Measurements from ENCODE around the gene DNAJB14. TPM values are rescaled to one million over a fixed set of nuclear protein-coding genes. Genes with fewer than 3 reads are reported as not detected.

Gene DNAJB14
- total RNA-seq, 2 donors from 2014 or later: 43.4 to 45.1 TPM

DNA sequence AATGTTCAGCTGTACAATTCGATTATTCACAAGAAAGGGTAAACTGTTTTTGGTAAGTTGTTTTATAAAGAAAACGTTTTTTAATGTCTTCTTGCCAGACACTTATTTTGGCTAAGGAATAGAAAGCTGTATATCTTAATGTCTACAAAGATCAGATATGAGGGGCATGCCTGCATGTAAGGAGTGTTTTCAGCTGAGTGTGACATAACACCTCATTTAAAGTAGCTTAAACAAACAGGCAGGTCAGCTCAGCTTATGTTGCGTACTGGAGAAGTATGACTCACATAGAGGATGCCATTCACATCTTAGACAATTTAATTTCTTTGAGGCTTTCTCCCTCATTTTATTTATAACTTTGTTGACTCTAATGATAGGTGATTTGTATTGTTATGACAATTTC, 82.6 kb downstream of the DNAJB14 start:
- ATAC-seq (replicated peaks): no peak
- H3K9me3 Mint-ChIP-seq: no peaks in the 10 kb centered on the region
- no peak overlapping the region for H3K4me3 Mint-ChIP-seq
- H3K4me1 Mint-ChIP-seq: peaks cover 13% of the 10 kb centered on the region
- no peak overlapping the region for H3K27ac Mint-ChIP-seq
- H3K27me3 Mint-ChIP-seq: no peaks in the 10 kb centered on the region
- peaks cover 88% of the 10 kb centered on the region for H3K36me3 Mint-ChIP-seq (ENCODE audit: low read depth)

DNA sequence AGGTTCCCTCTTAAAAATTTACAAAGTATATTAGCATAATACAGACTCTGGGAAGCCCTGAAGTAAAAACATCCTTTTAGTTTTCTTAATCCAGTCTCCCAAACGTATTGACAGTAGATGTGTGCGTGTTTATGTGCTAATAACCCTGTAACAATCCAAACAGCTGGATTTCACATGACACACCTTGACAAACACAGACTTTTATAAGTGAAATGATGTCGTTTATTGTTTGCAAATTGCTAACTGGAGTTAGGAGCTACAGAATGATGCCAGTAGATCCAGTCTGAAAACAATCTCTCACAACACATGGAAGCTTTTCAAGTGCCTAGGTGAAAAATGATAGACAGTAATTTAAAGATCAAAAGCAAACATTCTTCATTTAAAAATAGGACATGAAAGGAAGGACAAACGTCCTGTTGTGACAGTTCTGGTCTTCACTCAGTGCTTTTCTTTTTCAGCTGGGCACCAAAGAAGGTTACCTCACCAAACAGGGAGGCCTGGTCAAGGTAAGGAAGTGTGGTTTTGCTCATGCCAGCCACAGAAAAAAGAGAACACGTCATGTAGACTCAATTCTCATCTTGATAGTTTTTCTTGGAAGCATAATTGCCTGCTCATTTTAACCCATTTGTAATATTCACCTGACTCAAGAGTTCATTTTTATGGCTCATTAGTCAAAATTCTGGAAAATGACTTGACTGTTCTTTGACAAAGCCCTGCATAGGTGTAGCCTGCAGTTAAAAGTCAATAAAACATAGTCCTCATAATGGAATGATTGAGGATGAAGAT, 85.1 kb downstream of the DNAJB14 start:
- H3K4me1 Mint-ChIP-seq: peaks cover 17% of the 10 kb centered on the region

DNA sequence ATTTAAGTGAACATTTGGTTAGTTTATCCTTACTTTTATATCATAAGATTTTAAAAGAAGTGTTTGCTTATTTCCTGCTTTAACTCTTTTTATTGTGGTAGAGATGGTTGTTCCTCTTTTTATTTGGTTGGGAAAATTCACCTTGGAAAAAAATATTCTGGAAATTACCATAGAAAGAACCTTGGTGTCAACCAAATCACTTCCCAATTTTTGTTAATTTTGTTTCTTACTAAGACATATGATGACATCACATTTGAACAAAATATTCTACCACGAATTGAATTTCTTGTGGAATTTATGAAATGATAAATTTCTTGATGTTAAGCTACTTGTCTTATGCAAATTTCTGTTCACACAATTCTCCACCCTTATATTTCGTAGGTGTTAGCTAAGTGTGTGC, 85.9 kb downstream of the DNAJB14 start:
- no peaks in the 10 kb centered on the region for H3K27me3 Mint-ChIP-seq
- ATAC-seq (replicated peaks): no peak
- H3K9me3 Mint-ChIP-seq: no peaks in the 10 kb centered on the region
- peaks cover 25% of the 10 kb centered on the region for H3K4me1 Mint-ChIP-seq
- H3K27ac Mint-ChIP-seq: no peak overlapping the region
- peak overlapping the region; percentile 53 for H3K4me3 Mint-ChIP-seq
- peaks cover 78% of the 10 kb centered on the region for H3K36me3 Mint-ChIP-seq (ENCODE audit: low read depth)

More for the DNA sequence above, 85.1 kb downstream of the DNAJB14 start:
- Mint-ChIP-seq H3K27me3 (no peaks in the 10 kb centered on the region), H3K9me3 (no peaks in the 10 kb centered on the region), H3K27ac (peak overlapping the region; percentile 90), H3K36me3 (ENCODE audit: low read depth) (peaks cover 80% of the 10 kb centered on the region), H3K4me3 (peak overlapping the region; percentile 53)
- peak; percentile 97 for ATAC-seq (replicated peaks)

GRCh38 chr4:99859618-99860017, 86.8 kb downstream of the DNAJB14 start:
- no peaks in the 10 kb centered on the region for H3K9me3 Mint-ChIP-seq
- peaks cover 34% of the 10 kb centered on the region for H3K4me1 Mint-ChIP-seq
- peak overlapping the region; percentile 68 for H3K27ac Mint-ChIP-seq
- H3K36me3 Mint-ChIP-seq (ENCODE audit: low read depth): peaks cover 78% of the 10 kb centered on the region
- no peaks in the 10 kb centered on the region for H3K27me3 Mint-ChIP-seq
- no peak overlapping the region for H3K4me3 Mint-ChIP-seq
- no peak for ATAC-seq (replicated peaks)

DNA sequence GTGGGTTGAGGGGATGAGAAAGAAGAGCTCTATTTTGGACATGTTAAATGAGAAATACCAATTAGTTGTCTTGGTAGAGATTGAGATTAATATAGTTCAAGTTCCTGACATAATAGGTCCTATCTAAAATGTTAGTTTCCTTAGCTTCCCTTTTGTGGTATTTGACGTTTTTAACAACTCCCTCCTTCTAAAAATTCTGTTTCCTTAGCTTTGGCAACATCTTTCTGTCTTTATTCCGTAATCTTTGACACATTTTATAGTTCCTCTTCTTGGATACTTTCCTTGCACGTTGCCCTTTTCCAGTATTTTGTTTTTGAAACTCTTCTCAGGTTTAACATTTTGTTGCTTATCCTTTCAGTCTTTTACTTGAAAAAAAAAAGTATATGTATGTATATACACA, 89.1 kb downstream of the DNAJB14 start:
- H3K27me3 Mint-ChIP-seq: no peaks in the 10 kb centered on the region
- H3K4me1 Mint-ChIP-seq: peaks cover 50% of the 10 kb centered on the region
- ATAC-seq (replicated peaks): no peak
- H3K27ac Mint-ChIP-seq: peak overlapping the region; percentile 59
- peak overlapping the region; percentile 53 for H3K4me3 Mint-ChIP-seq
- peaks cover 83% of the 10 kb centered on the region for H3K36me3 Mint-ChIP-seq (ENCODE audit: low read depth)
- H3K9me3 Mint-ChIP-seq: no peaks in the 10 kb centered on the region

- Mint-ChIP-seq H3K4me1 (peaks cover 55% of the 10 kb centered on the region), H3K27ac (peak overlapping the region; percentile 59), H3K36me3 (ENCODE audit: low read depth) (peaks cover 80% of the 10 kb centered on the region), H3K9me3 (no peaks in the 10 kb centered on the region), H3K27me3 (no peaks in the 10 kb centered on the region), H3K4me3 (peak overlapping the region; percentile 53)
- peak; percentile 65 for ATAC-seq (replicated peaks)
Observed at GRCh38 chr4:99856166-99856565, 90.3 kb downstream of the DNAJB14 start.

DNA sequence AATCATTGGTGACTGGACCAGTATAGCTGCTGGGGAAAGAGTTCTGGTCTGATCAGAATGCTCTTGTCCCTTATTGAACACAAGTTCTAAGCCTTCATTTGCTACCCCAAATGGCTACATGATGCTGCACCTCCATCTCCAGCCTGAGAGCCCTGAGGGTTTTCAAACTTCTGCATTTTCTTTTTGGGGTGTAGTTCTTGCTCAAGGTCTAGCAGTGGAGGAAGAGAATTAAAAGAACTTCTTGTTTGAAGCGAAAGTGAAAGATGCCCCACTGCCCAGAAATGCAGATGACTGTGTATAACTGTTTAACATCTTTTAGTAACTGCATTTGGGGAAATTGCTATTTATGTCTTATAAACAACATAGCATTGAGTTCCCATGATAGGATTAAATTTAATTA, 90.7 kb downstream of the DNAJB14 start:
- no peak for ATAC-seq (replicated peaks)
- peak overlapping the region; percentile 53 for H3K4me3 Mint-ChIP-seq
- peak overlapping the region; percentile 59 for H3K27ac Mint-ChIP-seq
- peaks cover 57% of the 10 kb centered on the region for H3K4me1 Mint-ChIP-seq
- H3K27me3 Mint-ChIP-seq: no peaks in the 10 kb centered on the region
- peaks cover 80% of the 10 kb centered on the region for H3K36me3 Mint-ChIP-seq (ENCODE audit: low read depth)
- H3K9me3 Mint-ChIP-seq: no peaks in the 10 kb centered on the region

DNA sequence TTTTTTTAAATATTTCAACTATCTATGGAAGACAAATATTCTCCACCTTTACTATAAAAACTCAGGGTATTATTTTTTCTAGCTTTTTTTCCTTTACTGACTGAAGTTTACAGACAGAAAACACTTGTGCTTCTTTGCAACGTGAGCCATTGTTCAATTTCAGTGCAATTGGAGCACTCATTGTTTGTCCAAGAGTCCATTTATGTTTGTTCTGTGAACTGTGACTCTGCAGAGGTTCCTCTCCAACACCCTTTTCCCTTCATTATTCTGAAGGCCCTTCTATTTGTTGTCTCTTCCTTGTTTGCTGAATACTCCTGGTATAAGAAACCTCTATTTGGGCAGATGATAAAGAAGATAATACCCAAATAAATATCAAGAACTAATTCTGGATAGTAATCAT, 92.4 kb downstream of the DNAJB14 start:
- Mint-ChIP-seq H3K36me3 (ENCODE audit: low read depth) (peaks cover 68% of the 10 kb centered on the region), H3K27me3 (no peaks in the 10 kb centered on the region), H3K4me1 (peaks cover 66% of the 10 kb centered on the region), H3K4me3 (no peak overlapping the region), H3K9me3 (no peaks in the 10 kb centered on the region), H3K27ac (peak overlapping the region; percentile 59)
- no peak for ATAC-seq (replicated peaks)

GRCh38 chr4:99853190-99853589, 93.2 kb downstream of the DNAJB14 start:
- no peak for ATAC-seq (replicated peaks)
- Mint-ChIP-seq H3K27me3 (no peaks in the 10 kb centered on the region), H3K36me3 (ENCODE audit: low read depth) (peaks cover 65% of the 10 kb centered on the region), H3K4me3 (peak overlapping the region; percentile 80), H3K9me3 (no peaks in the 10 kb centered on the region), H3K4me1 (peaks cover 72% of the 10 kb centered on the region), H3K27ac (peak overlapping the region; percentile 100)

GRCh38 chr4:99852199-99852749, 94.1 kb downstream of the DNAJB14 start:
- Mint-ChIP-seq H3K4me1 (peaks cover 77% of the 10 kb centered on the region), H3K36me3 (ENCODE audit: low read depth) (peaks cover 69% of the 10 kb centered on the region), H3K4me3 (peak overlapping the region; percentile 80), H3K27ac (peak overlapping the region; percentile 100), H3K9me3 (no peaks in the 10 kb centered on the region), H3K27me3 (no peaks in the 10 kb centered on the region)
- peak; percentile 5 for ATAC-seq (replicated peaks)

DNA sequence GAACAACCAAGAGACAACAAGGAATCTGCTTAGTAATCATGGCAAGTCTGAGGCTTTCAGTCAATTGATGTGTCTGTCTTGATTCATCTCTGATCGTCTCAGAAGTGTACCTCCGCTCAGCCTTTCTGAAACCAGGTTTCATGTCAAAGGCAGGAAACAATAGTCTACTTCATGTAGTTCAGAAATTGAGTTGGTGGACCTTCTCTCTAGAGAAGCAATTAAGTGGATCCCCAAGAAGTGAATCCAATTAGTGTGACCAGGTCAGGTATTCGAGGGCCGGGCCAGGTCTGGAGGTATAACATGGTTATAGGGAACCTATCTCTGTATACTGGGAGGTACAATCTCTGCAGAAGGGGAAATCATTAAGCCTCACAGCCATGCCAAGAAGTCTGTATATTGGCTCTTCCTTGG, 97.8 kb downstream of the DNAJB14 start:
- Mint-ChIP-seq H3K36me3 (ENCODE audit: low read depth) (peaks cover 65% of the 10 kb centered on the region), H3K27me3 (no peaks in the 10 kb centered on the region), H3K4me1 (peaks cover 68% of the 10 kb centered on the region), H3K9me3 (no peaks in the 10 kb centered on the region), H3K27ac (peak overlapping the region; percentile 95), H3K4me3 (peak overlapping the region; percentile 68)
- peak; percentile 59 for ATAC-seq (replicated peaks)

DNA sequence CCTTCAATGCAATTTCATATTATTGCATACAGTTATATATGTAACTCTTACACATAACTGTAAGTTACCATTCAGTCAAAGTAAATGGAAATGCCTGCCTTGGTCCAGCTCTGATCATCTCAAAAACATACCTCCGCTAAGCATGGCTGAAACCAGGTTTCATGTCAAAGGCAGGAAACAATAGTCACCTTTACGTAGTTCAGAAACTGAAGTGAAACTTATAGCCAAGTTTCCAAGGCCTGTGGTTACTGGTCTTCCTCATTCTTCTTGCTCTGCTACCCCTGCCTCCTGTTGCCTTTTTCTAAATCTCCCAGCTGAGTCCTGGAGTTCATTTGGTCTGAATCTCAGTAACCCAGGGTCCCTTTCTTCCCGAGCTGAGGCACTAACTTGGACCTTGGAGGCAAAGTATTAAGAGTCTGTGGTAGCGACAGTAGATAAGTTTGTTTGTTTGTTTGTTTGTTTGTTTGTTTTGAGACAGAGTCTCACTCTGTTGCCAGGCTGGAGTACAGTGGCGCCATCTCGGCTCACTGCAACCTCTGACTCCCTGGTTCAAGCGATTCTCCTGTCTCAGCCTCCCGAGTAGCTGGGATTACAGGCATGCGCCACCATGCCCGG, 98.9 kb downstream of the DNAJB14 start:
- no peaks in the 10 kb centered on the region for H3K9me3 Mint-ChIP-seq
- H3K36me3 Mint-ChIP-seq (ENCODE audit: low read depth): peaks cover 65% of the 10 kb centered on the region

GRCh38 chr4:99846891-99847290, 99.5 kb downstream of the DNAJB14 start:
- H3K4me1 Mint-ChIP-seq: peaks cover 56% of the 10 kb centered on the region
- no peaks in the 10 kb centered on the region for H3K9me3 Mint-ChIP-seq
- H3K27me3 Mint-ChIP-seq: no peaks in the 10 kb centered on the region
- ATAC-seq (replicated peaks): no peak
- peak overlapping the region; percentile 95 for H3K27ac Mint-ChIP-seq
- peaks cover 65% of the 10 kb centered on the region for H3K36me3 Mint-ChIP-seq (ENCODE audit: low read depth)
- peak overlapping the region; percentile 68 for H3K4me3 Mint-ChIP-seq

More for the DNA sequence above, 98.9 kb downstream of the DNAJB14 start:
- Mint-ChIP-seq H3K27ac (peak overlapping the region; percentile 95), H3K4me3 (peak overlapping the region; percentile 68), H3K27me3 (no peaks in the 10 kb centered on the region), H3K4me1 (peaks cover 58% of the 10 kb centered on the region)
- peak; percentile 54 for ATAC-seq (replicated peaks)
